Activated CD4-positive, alpha-beta T cell treated with anti-CD3 and anti-CD28 coated beads, Interleukin-2, amount 10 ng/mL, durations not matched to agents 7 days and 5 days (primary cell): Measurements from ENCODE around the gene CROCC. TPM values are rescaled to one million over a fixed set of nuclear protein-coding genes. Genes with fewer than 3 reads are reported as not detected.
A peak's percentile ranks its signal among the peaks of the same experiment; 100 is the strongest.
"Not testable (repeated sequence)": the region's sequence is repeated elsewhere in the genome, so short reads cannot be mapped to it uniquely, and the experiment has no call there.

Experiments
- CTCF ChIA-PET: fragments of 350-600 bp; sonication (Branson Sonifier 250); formaldehyde crosslinking; loops from one replicate; lab custom pipeline; 2021; ENCODE audit warnings: antibody characterized with exemption; lab: Charles Lee
- POLR2A ChIA-PET: fragments of 350-600 bp; sonication (Branson Sonifier 250); formaldehyde crosslinking; loops from one replicate; lab custom pipeline; 2021; ENCODE audit warnings: antibody characterized with exemption; lab: Charles Lee
- DNase-seq: peaks from one replicate; pipeline ENCODE4 v3.0.0-alpha.2; 2020
- H3K27ac Mint-ChIP-seq: one replicate; pipeline ENCODE4 v1.8.0; 2021; ENCODE audit warnings: mild to moderate bottlenecking, moderate library complexity, mixed read lengths
- H3K27me3 Mint-ChIP-seq: one replicate; pipeline ENCODE4 v1.8.0; 2021; ENCODE audit warnings: mixed read lengths
- H3K36me3 Mint-ChIP-seq: one replicate; pipeline ENCODE4 v1.8.0; 2021; ENCODE audit warnings: low read depth, mixed read lengths
- H3K4me1 Mint-ChIP-seq: one replicate; pipeline ENCODE4 v1.8.0; 2021; ENCODE audit warnings: mixed read lengths
- H3K4me3 Mint-ChIP-seq: one replicate; pipeline ENCODE4 v1.8.0; 2021; ENCODE audit warnings: mild to moderate bottlenecking, moderate library complexity, mixed read lengths
- H3K9me3 Mint-ChIP-seq: one replicate; pipeline ENCODE4 v1.8.0; 2021; ENCODE audit warnings: mixed read lengths
- total RNA-seq, 2 experiments: library from RNA; stranded (reverse); gene quantifications; one replicate each; pipeline ENCODE4 v1.2.3, GENCODE V29; 2021

Gene CROCC
- total RNA-seq, 2 experiments from 2014 or later = 30.7 to 37.3 TPM

DNA sequence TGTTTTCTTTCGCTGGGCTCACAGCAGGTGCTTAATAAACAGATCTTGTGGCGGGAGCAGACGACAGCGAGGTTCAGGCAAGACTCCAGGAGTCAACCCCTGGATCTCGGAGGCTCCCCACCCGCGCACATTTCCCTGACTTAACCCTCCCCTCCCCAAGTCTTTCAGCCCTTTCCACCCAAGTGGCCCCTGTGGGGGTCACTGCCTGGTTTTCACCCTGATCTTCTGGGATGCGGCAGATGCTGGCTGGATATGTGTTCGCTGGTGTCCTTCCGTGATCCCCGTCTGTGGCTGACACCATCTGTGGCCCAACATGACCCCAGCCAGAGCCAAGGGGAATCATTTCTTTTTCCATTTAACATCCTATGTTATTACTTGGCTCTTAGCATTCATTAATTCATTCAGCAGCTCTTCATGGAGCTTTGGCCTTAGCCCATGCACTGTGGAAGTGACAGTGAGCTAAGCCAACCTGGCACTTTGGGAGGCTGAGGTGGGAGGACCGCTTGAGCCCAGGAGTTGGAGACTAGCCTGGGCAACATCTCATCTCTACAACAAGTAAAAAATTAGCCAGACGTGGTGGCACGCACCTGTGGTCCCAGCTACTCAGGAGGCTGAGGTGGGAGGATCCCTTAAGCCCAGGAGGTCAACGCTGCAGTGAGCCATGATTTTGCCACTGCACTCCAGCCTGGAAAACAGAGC, 6.7 kb upstream of the CROCC start:
- H3K36me3 Mint-ChIP-seq, H3K9me3 Mint-ChIP-seq: not testable (repeated sequence)
- peaks cover 32% of the 10 kb centered on the region for H3K4me1 Mint-ChIP-seq

DNA sequence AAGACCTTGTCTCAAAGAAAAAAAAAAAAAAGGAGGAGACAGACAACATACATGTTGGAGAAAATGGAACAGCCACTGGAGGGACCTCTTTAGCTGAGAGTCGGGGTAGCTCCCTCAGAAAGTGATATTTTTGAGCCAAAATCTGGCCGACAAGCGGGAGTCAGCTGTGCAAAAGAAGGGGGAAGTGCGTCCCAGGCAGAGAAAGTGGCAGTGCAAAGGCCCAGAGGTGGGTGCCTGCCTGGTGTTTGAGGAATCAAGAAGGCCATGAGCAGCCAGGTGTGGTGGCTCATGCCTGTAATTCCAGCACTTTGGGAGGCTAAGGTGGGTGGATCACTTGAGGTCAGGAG, 6.1 kb upstream of the CROCC start:
- Mint-ChIP-seq H3K27me3 (no peaks in the 10 kb centered on the region), H3K4me3 (peak overlapping the region; percentile 87), H3K9me3 (no peaks in the 10 kb centered on the region), H3K4me1 (peaks cover 32% of the 10 kb centered on the region), H3K36me3 (no peaks in the 10 kb centered on the region), H3K27ac (peak overlapping the region; percentile 90)
- ChIA-PET CTCF (interaction anchor here (0.6 kb wide), 2 partner anchors 12 to 133 kb away, joined by 3 read pairs; no protein-coding TSS in a partner anchor), POLR2A (no interaction called here)
- no peak for DNase-seq

More for the DNA sequence above, 6.7 kb upstream of the CROCC start:
- CTCF ChIA-PET = interaction anchor here (0.6 kb wide), 2 partner anchors 13 to 134 kb away, joined by 3 read pairs; no protein-coding TSS in a partner anchor
- DNase-seq, POLR2A ChIA-PET, H3K27me3 Mint-ChIP-seq: not testable (repeated sequence)
- Mint-ChIP-seq H3K27ac (peak overlapping the region; percentile 90), H3K4me3 (peak overlapping the region; percentile 87)

DNA sequence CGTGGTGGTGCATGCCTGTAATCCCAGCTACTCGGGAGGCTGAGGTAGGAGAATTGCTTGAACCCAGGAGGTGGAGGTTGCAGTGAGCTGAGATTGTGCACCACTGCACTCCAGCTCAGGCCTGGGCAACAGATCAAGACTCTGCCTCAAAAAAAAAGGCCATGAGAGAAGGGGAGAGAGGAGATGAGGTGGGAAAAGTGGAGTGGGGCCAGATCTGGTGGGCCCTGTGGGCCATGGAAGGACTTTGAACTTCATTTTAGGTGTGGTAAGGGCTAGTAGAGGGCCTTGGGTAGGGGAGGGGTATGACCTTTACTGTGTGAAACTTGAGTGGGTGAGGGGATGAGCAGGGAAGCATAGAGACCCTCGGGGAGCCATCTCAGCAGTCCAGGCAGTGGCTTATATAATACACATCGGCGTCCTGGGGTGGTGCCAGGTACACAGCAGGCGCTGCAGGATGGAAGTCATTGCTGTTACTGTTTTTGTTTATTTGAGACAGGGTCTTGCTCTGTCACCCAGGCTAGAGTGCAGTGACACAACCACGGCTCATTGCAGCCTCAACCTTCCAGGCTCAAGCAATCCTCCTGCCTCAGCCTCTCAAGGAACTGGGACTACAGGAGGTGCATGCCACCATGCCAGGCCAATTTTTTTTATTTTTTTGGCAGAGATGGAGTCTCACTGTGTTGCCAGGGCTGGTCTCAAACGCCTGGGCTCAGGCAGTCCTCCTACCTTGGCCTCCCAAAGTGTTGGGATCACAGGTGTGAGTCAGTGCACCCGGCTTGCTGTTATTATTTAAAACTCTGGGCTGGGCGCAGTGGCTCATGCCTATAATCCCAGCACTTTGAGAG, 5.5 kb upstream of the CROCC start:
- H3K27ac Mint-ChIP-seq, H3K9me3 Mint-ChIP-seq, H3K27me3 Mint-ChIP-seq, H3K36me3 Mint-ChIP-seq, POLR2A ChIA-PET, DNase-seq: not testable (repeated sequence)
- H3K4me1 Mint-ChIP-seq = peaks cover 33% of the 10 kb centered on the region
- CTCF ChIA-PET = interaction anchor here (0.6 kb wide), 2 partner anchors 12 to 133 kb away, joined by 3 read pairs; no protein-coding TSS in a partner anchor
- H3K4me3 Mint-ChIP-seq = peak overlapping the region; percentile 31

DNA sequence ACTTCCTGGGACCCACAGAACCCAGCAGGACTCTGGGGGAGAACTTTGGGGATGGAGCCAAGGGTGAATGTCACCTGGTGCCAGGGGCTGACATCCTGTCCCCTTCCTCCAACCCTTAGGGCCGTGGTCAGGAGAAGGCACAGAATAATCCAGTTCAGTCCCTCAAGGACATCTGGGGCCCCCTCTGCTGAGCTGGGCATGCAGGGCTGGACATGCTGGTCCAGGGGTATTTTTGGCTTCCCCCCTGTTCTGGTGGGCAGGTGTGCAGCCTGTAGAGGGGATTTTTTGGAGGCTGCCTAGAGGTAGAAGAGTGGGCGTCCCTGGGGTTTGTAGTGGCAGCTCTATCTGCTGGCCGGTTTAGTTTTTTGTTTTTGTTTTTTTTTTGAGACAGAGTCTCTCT, 3.4 kb upstream of the CROCC start:
- Mint-ChIP-seq H3K9me3 (no peaks in the 10 kb centered on the region), H3K27me3 (no peaks in the 10 kb centered on the region), H3K36me3 (no peaks in the 10 kb centered on the region), H3K4me1 (peaks cover 36% of the 10 kb centered on the region), H3K27ac (no peak overlapping the region), H3K4me3 (no peak overlapping the region)
- no peak for DNase-seq
- ChIA-PET POLR2A (no interaction called here), CTCF (no interaction called here)

DNA sequence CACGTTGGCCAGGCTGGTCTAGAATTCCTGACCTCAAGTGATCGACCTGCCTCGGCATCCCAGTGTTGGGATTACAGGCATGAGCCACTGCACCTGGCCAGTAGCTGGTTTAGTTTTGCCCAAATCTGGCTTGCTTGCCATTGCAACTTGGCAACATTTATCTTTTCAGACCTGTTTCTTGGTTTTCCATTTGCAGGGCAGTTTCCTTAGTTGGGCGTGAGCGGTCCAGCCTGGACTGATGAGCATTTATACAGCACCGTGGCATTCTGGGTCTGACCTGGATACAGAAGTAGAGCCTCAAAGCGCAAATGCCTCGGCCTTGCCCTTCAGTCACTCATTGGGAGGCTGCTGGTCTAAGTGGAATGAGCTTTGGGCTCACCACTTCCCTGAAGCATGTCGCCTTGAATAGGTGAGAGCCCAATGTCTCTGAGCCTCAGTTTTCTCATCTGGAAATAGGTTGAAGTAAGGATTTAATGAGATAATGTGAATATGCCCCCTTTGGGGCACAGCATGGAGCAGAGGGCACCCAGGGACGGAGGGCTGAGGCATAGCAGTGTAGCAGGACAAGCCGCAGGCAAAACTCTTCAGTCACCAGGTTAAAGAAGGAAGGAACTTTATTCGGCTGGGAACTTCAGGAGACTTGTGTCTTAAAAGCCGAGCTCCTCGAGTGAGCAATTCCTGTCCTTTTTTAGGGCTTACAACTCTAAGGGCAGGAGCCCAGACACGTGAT, 2.6 kb upstream of the CROCC start:
- H3K27ac Mint-ChIP-seq, DNase-seq, H3K27me3 Mint-ChIP-seq, H3K9me3 Mint-ChIP-seq, H3K36me3 Mint-ChIP-seq, H3K4me3 Mint-ChIP-seq, POLR2A ChIA-PET, CTCF ChIA-PET: not testable (repeated sequence)
- peaks cover 32% of the 10 kb centered on the region for H3K4me1 Mint-ChIP-seq

DNA sequence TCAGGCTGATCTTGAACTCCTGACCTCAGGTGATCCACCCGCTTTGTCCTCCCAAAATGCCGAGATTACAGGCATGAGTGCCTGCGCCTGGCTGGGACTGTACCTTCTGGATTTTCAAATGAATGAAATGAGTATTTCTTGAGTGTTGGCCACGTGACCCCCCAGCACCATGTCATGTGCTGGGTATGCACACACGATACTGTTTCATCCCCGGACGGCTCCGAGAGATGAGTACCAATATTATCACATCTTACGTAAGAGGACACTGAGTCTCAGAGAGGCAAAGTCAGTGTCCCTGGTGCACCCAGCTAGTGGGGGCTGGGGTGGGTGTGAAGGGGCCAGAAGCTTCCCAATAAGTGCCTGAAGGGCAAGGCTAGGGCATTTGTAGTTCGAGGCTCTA, 780 bp upstream of the CROCC start:
- Mint-ChIP-seq H3K27me3 (no peaks in the 10 kb centered on the region), H3K36me3 (no peaks in the 10 kb centered on the region), H3K27ac (no peak overlapping the region), H3K4me3 (no peak overlapping the region), H3K9me3 (no peaks in the 10 kb centered on the region), H3K4me1 (peaks cover 28% of the 10 kb centered on the region)
- ChIA-PET CTCF (interaction anchor here (1.2 kb wide), 1 partner anchor 31 kb away, joined by 3 read pairs; no protein-coding TSS in a partner anchor), POLR2A (no interaction called here)
- DNase-seq = no peak

DNA sequence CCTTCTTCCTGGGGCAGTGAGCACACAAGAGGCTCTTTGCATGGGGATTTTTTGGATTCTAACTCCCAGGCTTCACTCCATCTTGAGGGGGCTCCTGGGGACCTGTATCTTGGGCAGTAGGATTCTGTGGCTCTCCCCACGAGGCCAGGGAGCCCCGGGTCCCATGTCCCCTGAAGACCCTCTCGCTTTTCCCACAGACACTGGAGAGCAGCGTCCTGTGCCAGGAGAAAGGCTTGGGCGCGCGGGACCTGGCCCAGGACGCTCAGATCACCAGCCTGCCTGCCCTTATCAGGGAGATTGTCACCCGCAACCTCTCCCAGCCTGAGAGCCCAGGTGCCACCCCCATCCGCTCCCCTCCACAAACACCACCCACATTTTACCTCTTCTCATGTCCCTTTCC, 735 bp downstream of the CROCC start:
- Mint-ChIP-seq H3K9me3 (no peaks in the 10 kb centered on the region), H3K4me3 (no peak overlapping the region), H3K4me1 (peaks cover 26% of the 10 kb centered on the region), H3K27ac (no peak overlapping the region), H3K27me3 (no peaks in the 10 kb centered on the region), H3K36me3 (no peaks in the 10 kb centered on the region)
- POLR2A ChIA-PET = no interaction called here
- CTCF ChIA-PET = no interaction called here
- no peak for DNase-seq

DNA sequence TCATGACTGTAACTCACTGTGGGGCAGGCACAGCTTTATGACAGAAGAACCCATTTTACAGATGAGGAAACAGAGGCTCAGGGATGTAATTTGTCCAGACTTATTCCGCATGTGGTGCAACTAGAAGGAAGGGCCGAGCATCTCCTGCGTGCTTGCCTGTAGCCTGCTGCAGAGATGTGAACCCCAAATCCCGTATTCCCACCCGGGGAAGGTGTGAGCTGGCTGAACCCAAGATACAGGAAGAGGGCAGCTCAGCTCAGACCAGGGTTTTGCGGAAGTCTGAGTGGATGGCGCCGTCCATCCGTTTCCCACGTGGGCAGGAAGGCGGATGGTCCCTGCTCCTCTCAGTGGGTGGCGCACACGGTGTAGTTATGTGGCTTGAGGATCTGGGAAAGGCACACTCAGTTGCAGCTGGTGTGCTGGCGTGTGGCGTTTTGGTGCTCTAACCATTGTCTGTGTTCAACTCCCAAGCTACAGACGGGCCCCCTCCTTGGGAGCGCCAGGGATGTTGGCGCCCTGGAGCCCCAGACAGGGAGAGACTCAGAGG, 1.2 kb downstream of the CROCC start:
- H3K4me3 Mint-ChIP-seq = no peak overlapping the region
- CTCF ChIA-PET = no interaction called here
- H3K9me3 Mint-ChIP-seq = no peaks in the 10 kb centered on the region
- H3K4me1 Mint-ChIP-seq = peaks cover 26% of the 10 kb centered on the region
- no peak overlapping the region for H3K27ac Mint-ChIP-seq
- no peaks in the 10 kb centered on the region for H3K36me3 Mint-ChIP-seq
- POLR2A ChIA-PET = no interaction called here
- no peaks in the 10 kb centered on the region for H3K27me3 Mint-ChIP-seq
- DNase-seq = no peak

DNA sequence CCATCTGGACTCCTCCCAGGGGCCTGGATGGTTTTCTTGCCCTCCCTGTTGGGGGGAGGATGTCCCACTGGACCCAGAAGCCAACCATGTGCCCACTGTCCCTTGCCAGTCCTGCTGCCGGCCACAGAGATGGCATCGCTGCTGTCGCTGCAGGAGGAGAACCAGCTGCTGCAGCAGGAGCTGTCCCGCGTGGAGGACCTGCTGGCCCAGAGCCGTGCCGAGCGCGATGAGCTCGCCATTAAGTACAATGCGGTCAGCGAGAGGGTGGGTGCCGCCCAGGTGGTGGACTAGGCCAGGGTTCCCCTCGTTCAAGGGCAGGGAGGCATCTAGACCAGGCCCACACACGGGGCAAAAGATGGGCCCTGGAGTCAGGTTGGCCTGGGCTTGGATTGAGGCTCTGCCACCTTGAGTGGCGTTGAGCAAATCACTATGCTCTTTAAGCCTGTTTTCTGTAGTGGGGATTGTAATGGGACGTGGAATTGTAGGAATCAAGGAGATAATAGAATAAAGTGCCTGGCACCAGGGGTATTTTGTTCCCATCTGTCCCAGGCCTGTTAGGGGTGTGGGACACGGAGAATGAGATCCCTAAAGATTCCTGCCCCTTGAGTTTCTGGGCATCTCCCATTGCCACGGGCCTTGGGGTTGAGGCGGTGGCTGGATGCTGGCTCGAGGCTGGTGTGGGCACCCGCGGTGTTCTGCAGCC, 2.6 kb downstream of the CROCC start:
- Mint-ChIP-seq H3K9me3 (no peaks in the 10 kb centered on the region), H3K4me3 (no peak overlapping the region), H3K4me1 (peaks cover 26% of the 10 kb centered on the region), H3K36me3 (no peaks in the 10 kb centered on the region), H3K27me3 (no peaks in the 10 kb centered on the region), H3K27ac (no peak overlapping the region)
- ChIA-PET POLR2A (no interaction called here), CTCF (interaction anchor here (0.8 kb wide), 1 partner anchor 27 kb away, joined by 3 read pairs; no protein-coding TSS in a partner anchor)
- DNase-seq = no peak

DNA sequence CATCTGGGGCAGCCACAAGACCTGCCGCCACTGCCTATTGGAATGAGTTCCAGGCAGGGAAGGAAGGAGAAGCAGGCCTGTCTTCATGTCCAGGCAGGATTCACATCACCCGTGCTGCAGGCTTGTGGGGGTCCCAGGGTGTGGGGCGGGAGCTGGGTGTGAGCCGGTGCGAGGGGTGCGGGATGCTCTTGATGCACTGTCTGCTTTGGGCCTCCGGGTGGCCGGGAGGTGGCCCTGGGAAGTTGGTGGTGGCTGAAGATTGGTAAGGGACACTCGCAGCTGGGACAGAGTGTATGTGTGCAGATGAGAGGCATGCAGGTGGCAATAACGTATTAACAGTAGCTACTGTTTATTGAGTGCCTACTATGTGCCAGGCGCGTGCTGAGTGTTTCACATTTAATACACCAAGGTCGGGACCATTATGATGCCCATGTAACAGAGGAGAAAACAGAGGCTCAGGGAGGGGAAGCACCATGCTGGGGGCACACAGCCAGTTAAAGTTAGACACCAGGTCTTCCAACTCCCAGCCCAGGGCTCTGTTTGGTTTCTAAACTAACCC, 3.3 kb downstream of the CROCC start:
- no peak overlapping the region for H3K4me3 Mint-ChIP-seq
- peaks cover 26% of the 10 kb centered on the region for H3K4me1 Mint-ChIP-seq
- no peaks in the 10 kb centered on the region for H3K36me3 Mint-ChIP-seq
- no peaks in the 10 kb centered on the region for H3K27me3 Mint-ChIP-seq
- H3K27ac Mint-ChIP-seq = no peak overlapping the region
- ChIA-PET CTCF (interaction anchor here (0.8 to 1.2 kb wide), 2 partner anchors 12 to 26 kb away, joined by 3 to 6 read pairs; no protein-coding TSS in a partner anchor), POLR2A (no interaction called here)
- DNase-seq = no peak
- H3K9me3 Mint-ChIP-seq = no peaks in the 10 kb centered on the region

DNA sequence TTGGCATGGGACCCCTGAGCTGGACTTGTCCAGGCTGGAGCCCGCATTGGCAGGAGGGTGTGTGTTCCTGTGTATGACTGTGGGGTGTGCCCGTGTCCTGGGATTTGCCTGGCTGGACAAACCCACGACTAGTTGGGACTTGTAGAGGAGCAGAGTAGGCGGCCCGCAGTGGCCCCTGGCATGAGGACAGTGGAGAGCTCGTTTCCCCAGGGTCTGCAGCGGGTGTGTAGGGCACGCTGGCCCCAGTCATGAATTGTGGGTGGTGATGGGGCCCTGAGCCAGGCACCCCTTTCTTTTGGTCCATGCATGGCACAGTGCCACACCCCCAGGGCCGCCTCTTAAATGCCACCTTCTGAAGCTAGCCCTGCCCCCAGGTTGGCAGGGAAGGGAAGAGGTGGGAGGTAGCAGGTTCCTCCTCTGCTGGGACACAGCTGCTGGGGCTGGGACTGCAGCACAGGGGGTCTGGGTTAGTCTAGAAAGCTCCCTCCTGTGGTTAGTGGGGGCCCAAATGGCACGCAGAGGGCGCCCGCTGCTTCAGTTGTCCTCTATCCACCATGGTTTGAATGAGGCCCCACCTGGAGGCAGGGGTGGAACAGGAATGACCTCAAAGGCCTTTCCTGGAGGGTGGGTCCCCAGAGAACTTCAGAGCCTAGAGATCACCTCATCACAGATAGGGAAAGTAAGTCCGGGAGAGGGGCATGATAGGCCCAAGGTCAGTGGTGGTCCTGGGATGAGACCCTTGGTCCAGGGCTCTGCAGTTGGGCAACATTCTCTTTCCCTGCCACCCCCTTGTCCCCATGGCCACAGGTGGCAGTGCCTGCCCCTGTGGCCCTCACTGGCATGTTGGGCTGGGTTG, 4.1 kb downstream of the CROCC start:
- POLR2A ChIA-PET = no interaction called here
- H3K27ac Mint-ChIP-seq = no peak overlapping the region
- H3K4me3 Mint-ChIP-seq = no peak overlapping the region
- peaks cover 26% of the 10 kb centered on the region for H3K4me1 Mint-ChIP-seq
- no peak for DNase-seq
- no peaks in the 10 kb centered on the region for H3K27me3 Mint-ChIP-seq
- no peaks in the 10 kb centered on the region for H3K36me3 Mint-ChIP-seq
- CTCF ChIA-PET = interaction anchor here (1.2 kb wide), 1 partner anchor 11 kb away, joined by 6 read pairs; no protein-coding TSS in a partner anchor
- H3K9me3 Mint-ChIP-seq = no peaks in the 10 kb centered on the region
